C4-2B (cell line): ENCODE measurements around the gene BTF3.

Experiments
- ZFX ChIP-seq: fragments of 450-650 bp; IDR thresholded peaks from 2 replicates; pipeline ENCODE4 v1.6.1; 2017
- TF ChIP-seq, protein P1 (sequence below): fragments of 450-650 bp; conservative IDR thresholded peaks from 2 replicates; pipeline ENCODE4 v1.5.1; 2017; ENCODE audit warnings: mild to moderate bottlenecking

DNA sequence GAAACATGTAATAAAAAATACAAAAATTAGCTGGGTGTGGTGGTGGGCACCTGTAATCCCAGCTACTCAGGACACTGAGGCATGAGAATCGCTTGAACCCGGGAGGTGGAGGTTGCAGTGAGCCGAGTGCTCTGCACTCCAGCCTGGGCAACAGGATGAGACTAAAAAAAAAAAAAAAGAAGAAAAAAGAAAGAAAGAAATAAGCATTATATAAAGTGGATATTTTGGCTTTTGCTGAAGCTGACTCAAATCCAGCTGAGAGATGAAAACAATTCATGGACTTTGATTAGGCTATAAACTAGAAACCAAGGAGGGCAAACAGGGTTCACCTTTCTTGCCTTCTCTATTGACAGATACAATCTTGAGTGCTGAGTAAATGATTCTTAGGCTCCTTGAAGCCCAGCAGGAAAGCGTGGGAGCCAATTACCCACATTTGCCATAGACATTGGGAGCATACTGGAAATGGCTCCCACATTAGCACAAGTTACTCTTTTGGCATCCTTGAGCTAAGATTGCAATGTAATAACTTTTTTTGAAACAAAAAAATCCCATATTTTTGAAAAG, 2.4 kb upstream of the BTF3 start:
- TF ChIP-seq, protein P1, sequence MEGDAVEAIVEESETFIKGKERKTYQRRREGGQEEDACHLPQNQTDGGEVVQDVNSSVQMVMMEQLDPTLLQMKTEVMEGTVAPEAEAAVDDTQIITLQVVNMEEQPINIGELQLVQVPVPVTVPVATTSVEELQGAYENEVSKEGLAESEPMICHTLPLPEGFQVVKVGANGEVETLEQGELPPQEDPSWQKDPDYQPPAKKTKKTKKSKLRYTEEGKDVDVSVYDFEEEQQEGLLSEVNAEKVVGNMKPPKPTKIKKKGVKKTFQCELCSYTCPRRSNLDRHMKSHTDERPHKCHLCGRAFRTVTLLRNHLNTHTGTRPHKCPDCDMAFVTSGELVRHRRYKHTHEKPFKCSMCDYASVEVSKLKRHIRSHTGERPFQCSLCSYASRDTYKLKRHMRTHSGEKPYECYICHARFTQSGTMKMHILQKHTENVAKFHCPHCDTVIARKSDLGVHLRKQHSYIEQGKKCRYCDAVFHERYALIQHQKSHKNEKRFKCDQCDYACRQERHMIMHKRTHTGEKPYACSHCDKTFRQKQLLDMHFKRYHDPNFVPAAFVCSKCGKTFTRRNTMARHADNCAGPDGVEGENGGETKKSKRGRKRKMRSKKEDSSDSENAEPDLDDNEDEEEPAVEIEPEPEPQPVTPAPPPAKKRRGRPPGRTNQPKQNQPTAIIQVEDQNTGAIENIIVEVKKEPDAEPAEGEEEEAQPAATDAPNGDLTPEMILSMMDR: no peak
- no peak for TF ChIP-seq ZFX
